K562 (cell line): ENCODE data around the gene GLB1L2. TPM values are rescaled to one million over a fixed set of nuclear protein-coding genes. Genes with fewer than 3 reads are reported as not detected.

Source experiments
- ATAC-seq: fragments of 200-7000 bp; cut with Tn5 transposase; 3 replicates; pipeline ENCODE4 v1.9.1; 2020; ENCODE audit warnings: moderate library complexity
- BruUV-seq: library from RNA; stranded (reverse); fragments of 400-500 nt; replicated peaks from 2 replicates; lab custom pipeline; 2021; lab: Mats Ljungman, UMichigan
- CTCF ChIA-PET: fragments of 300-600 bp; formaldehyde crosslinking; extraction: SDS; loops from one replicate; lab custom pipeline; 2021; ENCODE audit warnings: low intra/inter-chr PET ratio; lab: Yijun Ruan, JAX
- POLR2A ChIA-PET: fragments of 300-600, 350-650 bp; sonication (Branson Sonifier 250); formaldehyde crosslinking; extraction: SDS; loops from one replicate; lab custom pipeline; 2021; ENCODE audit warnings: antibody characterized with exemption, inconsistent platforms; lab: Yijun Ruan, JAX
- DNase-seq, 4 experiments: peaks; one replicate each; pipeline versions ENCODE4 v3.0.0 to v3.0.0-alpha.2; 2011 to 2018; ENCODE audit warnings: low spot score in 3 of 4, mixed read lengths in 3 of 4; ENCODE audit errors: extremely low read depth in 1 of 4
- FAIRE-seq: peaks from 2 replicates; lab custom pipeline; 2011; peaks lifted over from hg19 to GRCh38; lab: Jason Lieb, UNC
- H2AFZ ChIP-seq: 2 replicates; pipeline ENCODE4 v1.6.0; 2011; ENCODE audit warnings: low read depth, low read length, control low read depth, inconsistent platforms
- H3K27ac ChIP-seq: fragments of 200-600 bp; 3 replicates; pipeline ENCODE4 v1.8.0; 2011; ENCODE audit warnings: low read depth, mild to moderate bottlenecking, control low read depth, inconsistent platforms, low read length, moderate library complexity, mixed read lengths; ENCODE audit errors: extremely low read depth
- H3K27me3 ChIP-seq, 2 experiments: fragments of 300-600 bp in 1 of 2; 2 replicates in 1 of 2; 3 replicates in 1 of 2; pipeline versions ENCODE4 v1.6.0 to v1.8.0; 2011; ENCODE audit warnings: inconsistent platforms in 2 of 2, low read length in 2 of 2, mild to moderate bottlenecking in 1 of 2, mixed read lengths in 1 of 2, moderate library complexity in 1 of 2; ENCODE audit not compliant: control insufficient read depth in 2 of 2, insufficient read depth in 2 of 2
- H3K36me3 ChIP-seq: fragments of 300-600 bp; 3 replicates; pipeline ENCODE4 v1.8.0; 2011; ENCODE audit warnings: mild to moderate bottlenecking, low read length, inconsistent platforms; ENCODE audit not compliant: control insufficient read depth, insufficient read depth
- H3K4me1 ChIP-seq, 2 experiments: fragments of 200-600 bp in 1 of 2; replicated peaks in 1 of 2; 2 replicates in 1 of 2; 3 replicates in 1 of 2; pipeline versions ENCODE4 v1.5.1 to v1.8.0; 2011; ENCODE audit warnings: inconsistent platforms in 2 of 2, low read length in 2 of 2, mild to moderate bottlenecking in 1 of 2, mixed read lengths in 1 of 2, moderate library complexity in 1 of 2; ENCODE audit not compliant: control insufficient read depth in 2 of 2, insufficient read depth in 2 of 2
- H3K4me2 ChIP-seq: 2 replicates; pipeline ENCODE4 v1.6.1; 2011; ENCODE audit warnings: low read length, control low read depth, inconsistent platforms, mixed read lengths; ENCODE audit not compliant: insufficient read depth
- H3K4me3 ChIP-seq: fragments of 200-600 bp; sonication (generic), shearing (Covaris generic); 2 replicates; pipeline ENCODE4 v1.5.1; 2016; ENCODE audit warnings: control low read depth, inconsistent platforms
- H3K79me2 ChIP-seq: fragments of 200-600 bp; 3 replicates; pipeline ENCODE4 v1.8.0; 2011; ENCODE audit warnings: low read length, inconsistent platforms; ENCODE audit not compliant: control insufficient read depth, insufficient read depth
- H3K9ac ChIP-seq, 2 experiments: 2 replicates each; pipeline versions ENCODE4 v1.6.0 to v1.6.1; 2011; ENCODE audit warnings: low read depth in 2 of 2, low read length in 2 of 2, control low read depth in 1 of 2, inconsistent platforms in 1 of 2, mild to moderate bottlenecking in 1 of 2, mixed read lengths in 1 of 2; ENCODE audit not compliant: insufficient read depth in 1 of 2
- H3K9me1 ChIP-seq: one replicate; pipeline ENCODE4 v1.6.0; 2011; ENCODE audit warnings: inconsistent platforms, mild to moderate bottlenecking, low read length, moderate library complexity; ENCODE audit not compliant: control insufficient read depth, insufficient read depth
- H3K9me3 ChIP-seq: replicated peaks from 2 replicates; pipeline ENCODE4 v1.5.1; 2011; ENCODE audit warnings: low read depth, low read length, inconsistent platforms; ENCODE audit not compliant: control insufficient read depth, insufficient read depth
- H4K20me1 ChIP-seq: replicated peaks from 2 replicates; pipeline ENCODE4 v1.6.1; 2011; ENCODE audit warnings: low read length, inconsistent platforms, mixed read lengths; ENCODE audit not compliant: control insufficient read depth, insufficient read depth
- ESRRB ChIP-seq: fragments of 250-450 bp; sonication (Bioruptor Pico); IDR thresholded peaks from 2 replicates; pipeline ENCODE4 v1.5.0; 2020; ENCODE audit warnings: mild to moderate bottlenecking, moderate library complexity, borderline replicate concordance
- HNRNPK ChIP-seq: fragments of 200-400 bp; formaldehyde crosslinking; IDR thresholded peaks from one replicate; pipeline ENCODE4 v1.6.1; 2018; ENCODE audit warnings: mild to moderate bottlenecking, low read depth, low read length; ENCODE audit not compliant: poor library complexity, severe bottlenecking
- PREB ChIP-seq: sonication (generic); formaldehyde crosslinking; IDR thresholded peaks from 2 replicates; pipeline ENCODE4 v1.8.1; 2023; ENCODE audit warnings: mild to moderate bottlenecking, missing genetic modification reagents
- REST ChIP-seq, 2 experiments: fragments of 450-650 bp; formaldehyde crosslinking in 1 of 2; IDR thresholded peaks; 2 replicates each; pipeline versions ENCODE4 v1.4.0 to v1.6.1; 2014 to 2020; ENCODE audit warnings: mild to moderate bottlenecking in 2 of 2, borderline replicate concordance in 1 of 2, low read depth in 1 of 2
- RFX1 ChIP-seq: fragments of 450-650 bp; IDR thresholded peaks from 2 replicates; pipeline ENCODE4 v1.6.1; 2016; ENCODE audit warnings: mild to moderate bottlenecking, moderate library complexity
- SMARCA5 ChIP-seq: fragments of 450-650 bp; IDR thresholded peaks from 2 replicates; pipeline ENCODE4 v1.6.1; 2016
- TAF1 ChIP-seq: IDR thresholded peaks from 2 replicates; pipeline ENCODE4 v1.6.1; 2011; ENCODE audit warnings: mild to moderate bottlenecking, low read length, moderate library complexity; ENCODE audit not compliant: insufficient read depth, control insufficient read depth, severe bottlenecking; ENCODE audit errors: extremely low read depth
- ZNF124 ChIP-seq: sonication (generic); formaldehyde crosslinking; IDR thresholded peaks from 2 replicates; pipeline ENCODE4 v1.8.1; 2022; ENCODE audit warnings: missing genetic modification reagents
- ZNF311 ChIP-seq: fragments of 250-450 bp; sonication (Bioruptor Pico); IDR thresholded peaks from 2 replicates; pipeline ENCODE4 v1.4.0; 2020; ENCODE audit warnings: mild to moderate bottlenecking, moderate library complexity
- WGBS: fragments of 100-300 bp; shearing (Covaris generic); methylation state at CpG from one replicate; pipeline ENCODE4 v1.1.6; 2016; ENCODE audit warnings: low coverage, mixed read lengths; ENCODE audit not compliant: insufficient coverage; ENCODE audit errors: missing lambda C conversion rate; 5-methylcytosine and 5-hydroxymethylcytosine counted together
- in situ Hi-C: fragments of 300-500 bp; cut with MboI; formaldehyde crosslinking; loops from 4 replicates; pipeline ENCODE4 v1.15.0; 2018; ENCODE audit warnings: inconsistent platforms, mixed read lengths
- intact Hi-C: fragments of 100-400 bp; cut with micrococcal nuclease; formaldehyde crosslinking; loops from 2 replicates; pipeline ENCODE4 v1.14.2; 2022
- polyA plus RNA-seq, 8 experiments: library from polyadenylated mRNA; depleted of rRNA in 4 of 8; stranded (reverse) in 5 of 8; unstranded in 3 of 8; fragments of >200 nt; fragmentation: Nextera tagmentation in 2 of 8; fragmentation: Illumina TruSeq in 1 of 8; extraction: Ambion mirVana in 2 of 8; extraction: Trizol in 1 of 8; gene quantifications; 2 replicates each; pipeline versions ENCODE4 v1.2.1 to v1.2.3, GENCODE V29; 2011 to 2014; ENCODE audit warnings: inconsistent platforms in 1 of 8, missing spikeins in 1 of 8
- total RNA-seq, 7 experiments: library from RNA; depleted of rRNA in 6 of 7; stranded (reverse); fragments of >200 nt in 6 of 7; fragmentation: Illumina TruSeq in 2 of 7; extraction: Trizol in 2 of 7; gene quantifications; 2 replicates each; pipeline versions ENCODE4 v1.2.1 to v1.2.3, GENCODE V29; 2011 to 2021; ENCODE audit warnings: low replicate concordance in 1 of 7

The GLB1L2 gene
- total and polyA plus RNA-seq, 9 of the 15 experiments (the other 6 are each of a cell fraction or from before 2014, with no cell fraction given) = 0.84 to 21.4 (median 13.8) TPM

- TF ChIP-seq RFX1 = no peak
- TF ChIP-seq ZNF311 (CRISPR knock-in tag) = no peak
- TF ChIP-seq SMARCA5 = no peak
- no peak for TF ChIP-seq HNRNPK
These were observed 59.9 kb downstream of the GLB1L2 start (continued) for GRCh38 chr11:134391656-134392055.

- POLR2A ChIA-PET = no interaction called here
- in situ Hi-C loops = no loop called here
- no peak overlapping the region for H3K4me3 ChIP-seq
These were observed 61.3 kb downstream of the GLB1L2 start for GRCh38 chr11:134392953-134393615.

More at GRCh38 chr11:134392953-134393615, 61.3 kb downstream of the GLB1L2 start:
- H3K9ac ChIP-seq = no peak overlapping the region
- intact Hi-C loops = loop anchor here (10.0 kb wide), 1 partner anchor 332 kb away; no protein-coding TSS in a partner anchor
- no peaks in the 10 kb centered on the region for H3K9me3 ChIP-seq
- H2AFZ ChIP-seq = no peak overlapping the region
- H3K27ac ChIP-seq = no peak overlapping the region
- no peaks in the 10 kb centered on the region for H3K36me3 ChIP-seq
- peaks cover 7 to 71% of the 10 kb centered on the region in 2 experiments; a peak in 4 of 5 replicates for H3K27me3 ChIP-seq
- ATAC-seq (no peak; the same call in 2 of the 3 replicates), FAIRE-seq (no peak), DNase-seq (no peak)
- H3K79me2 ChIP-seq = no peaks in the 10 kb centered on the region
- H3K4me1 ChIP-seq = no peaks in the 10 kb centered on the region
- H3K9me1 ChIP-seq = no peaks in the 10 kb centered on the region
- TF ChIP-seq REST (IDR thresholded peaks at IDR 0.05; ENCODE audit: borderline replicate concordance) (peak; percentile 17; the same call in 1 of the 2 replicates), REST (CRISPR knock-in tag; IDR thresholded peaks at IDR 0.05; ENCODE audit: low read depth) (no peak), PREB (no peak), ESRRB (no peak), TAF1 (no peak), ZNF124 (CRISPR knock-in tag) (no peak)
- BruUV-seq = no TSS peak
- no peak overlapping the region for H3K4me2 ChIP-seq
- CTCF ChIA-PET = no interaction called here
- WGBS = 3% methylated on average over 21 of the region's 21 CpGs
- peaks cover 17% of the 10 kb centered on the region; the same call in 1 of the 2 replicates for H4K20me1 ChIP-seq
